B cell (primary cell): ENCODE measurements around the gene CNPY3.
"Not testable (repeated sequence)": the region's sequence is repeated elsewhere in the genome, so short reads cannot be mapped to it uniquely, and the experiment has no call there.

Experiments used
- EZH2 ChIP-seq: IDR thresholded peaks from 2 replicates; pipeline ENCODE4 v1.6.1; 2012; ENCODE audit warnings: borderline replicate concordance, low read depth, mild to moderate bottlenecking, moderate library complexity, low read length; ENCODE audit not compliant: insufficient read depth, poor library complexity, severe bottlenecking
- TF ChIP-seq, protein P1 (sequence below): fragments of 200-600 bp; IDR thresholded peaks from one replicate; pipeline ENCODE4 v1.8.0; 2022; ENCODE audit warnings: antibody characterized with exemption, mild to moderate bottlenecking

DNA sequence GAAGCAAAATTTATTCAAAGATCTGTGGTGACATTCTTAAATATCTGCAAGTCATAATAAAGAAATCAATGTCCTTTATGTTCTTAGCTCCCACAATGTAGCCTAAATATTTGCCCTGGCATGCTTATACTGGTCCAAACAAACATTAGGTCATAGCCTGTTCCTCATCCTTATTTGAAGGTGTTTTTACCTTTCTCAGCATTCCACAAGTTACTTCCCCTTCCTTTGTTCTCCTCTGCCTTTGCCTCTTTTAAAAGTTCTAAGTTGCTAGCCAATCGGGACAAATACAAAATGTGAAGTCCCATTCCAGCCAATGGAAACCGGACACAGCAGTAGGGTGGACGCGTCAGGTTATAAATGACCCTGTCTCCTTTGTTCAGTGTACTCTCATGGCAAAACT is 25.1 kb downstream of the CNPY3 start:
- TF ChIP-seq, protein P1, sequence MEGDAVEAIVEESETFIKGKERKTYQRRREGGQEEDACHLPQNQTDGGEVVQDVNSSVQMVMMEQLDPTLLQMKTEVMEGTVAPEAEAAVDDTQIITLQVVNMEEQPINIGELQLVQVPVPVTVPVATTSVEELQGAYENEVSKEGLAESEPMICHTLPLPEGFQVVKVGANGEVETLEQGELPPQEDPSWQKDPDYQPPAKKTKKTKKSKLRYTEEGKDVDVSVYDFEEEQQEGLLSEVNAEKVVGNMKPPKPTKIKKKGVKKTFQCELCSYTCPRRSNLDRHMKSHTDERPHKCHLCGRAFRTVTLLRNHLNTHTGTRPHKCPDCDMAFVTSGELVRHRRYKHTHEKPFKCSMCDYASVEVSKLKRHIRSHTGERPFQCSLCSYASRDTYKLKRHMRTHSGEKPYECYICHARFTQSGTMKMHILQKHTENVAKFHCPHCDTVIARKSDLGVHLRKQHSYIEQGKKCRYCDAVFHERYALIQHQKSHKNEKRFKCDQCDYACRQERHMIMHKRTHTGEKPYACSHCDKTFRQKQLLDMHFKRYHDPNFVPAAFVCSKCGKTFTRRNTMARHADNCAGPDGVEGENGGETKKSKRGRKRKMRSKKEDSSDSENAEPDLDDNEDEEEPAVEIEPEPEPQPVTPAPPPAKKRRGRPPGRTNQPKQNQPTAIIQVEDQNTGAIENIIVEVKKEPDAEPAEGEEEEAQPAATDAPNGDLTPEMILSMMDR, result not testable (repeated sequence)
- not testable (repeated sequence) for TF ChIP-seq EZH2
